Parathyroid adenoma (tissue), 2 donors: ENCODE results near the gene MYH6.

Source experiments
- H2AFZ ChIP-seq: fragments of 300-600 bp; sonication (generic); one replicate; pipeline ENCODE4 v1.7.0; 2017; ENCODE audit warnings: antibody characterized with exemption, mild to moderate bottlenecking
- H3K27ac ChIP-seq: fragments of 300-600 bp; sonication (generic); one replicate; pipeline ENCODE4 v1.7.0; 2017
- H3K27me3 ChIP-seq: fragments of 300-600 bp; sonication (generic); one replicate; pipeline ENCODE4 v1.7.0; 2017; ENCODE audit warnings: low read length; ENCODE audit not compliant: control insufficient read depth, insufficient read depth
- H3K36me3 ChIP-seq: fragments of 300-600 bp; sonication (generic); one replicate; pipeline ENCODE4 v1.7.0; 2017; ENCODE audit warnings: low read length; ENCODE audit not compliant: control insufficient read depth, insufficient read depth
- H3K4me1 ChIP-seq: fragments of 300-600 bp; sonication (generic); one replicate; pipeline ENCODE4 v1.7.0; 2017; ENCODE audit warnings: control low read depth
- H3K4me2 ChIP-seq: fragments of 300-600 bp; sonication (generic); one replicate; pipeline ENCODE4 v1.7.0; 2017; ENCODE audit warnings: low read length
- H3K4me3 ChIP-seq: fragments of 300-600 bp; sonication (generic); one replicate; pipeline ENCODE4 v1.7.0; 2017; ENCODE audit warnings: low read depth, low read length
- H3K79me2 ChIP-seq: fragments of 300-600 bp; sonication (generic); one replicate; pipeline ENCODE4 v1.7.0; 2017; ENCODE audit warnings: control low read depth
- H3K9ac ChIP-seq: fragments of 300-600 bp; sonication (generic); one replicate; pipeline ENCODE4 v1.7.0; 2017; ENCODE audit warnings: mild to moderate bottlenecking
- H3K9me3 ChIP-seq: fragments of 300-600 bp; sonication (generic); one replicate; pipeline ENCODE4 v1.7.0; 2017; ENCODE audit warnings: low read length; ENCODE audit not compliant: control insufficient read depth
- CTCF ChIP-seq: fragments of 300-600 bp; sonication (generic); IDR thresholded peaks from one replicate; pipeline ENCODE4 v1.7.0; 2017; ENCODE audit warnings: antibody characterized with exemption, mild to moderate bottlenecking
- donor health status: primary hyperparathyroidism.

MYH6 gene

GRCh38 chr14:23365036-23365731 is 42.9 kb downstream of the MYH6 start, which contains the start of gene EFS:
Gene EFS (minus strand): TSS chr14:23365172. CDS start chr14:23365025, 147 bp downstream.
- H3K4me2 ChIP-seq, result no peak within 1 kb of the TSS
- H3K4me3 ChIP-seq, result peak within 1 kb of the TSS; percentile 11
- peaks cover 11% of the 10 kb centered on the region for H3K4me1 ChIP-seq
- no peaks in the 10 kb centered on the region for H3K9me3 ChIP-seq
- peaks cover 11% of the 10 kb centered on the region for H3K79me2 ChIP-seq
- H3K36me3 ChIP-seq, result no peaks in the 10 kb centered on the region
- H3K27me3 ChIP-seq, result no peaks in the 10 kb centered on the region
- H2AFZ ChIP-seq, result peak within 1 kb of the TSS; percentile 95
- H3K9ac ChIP-seq, result peak within 1 kb of the TSS; percentile 93
- peak within 1 kb of the TSS; percentile 98 for H3K27ac ChIP-seq
- TF ChIP-seq CTCF, result no peak

- Histone ChIP-seq H3K36me3 (no peaks in the 10 kb centered on the region), H3K9ac (peak overlapping the region; percentile 88), H3K9me3 (no peaks in the 10 kb centered on the region), H3K4me1 (peaks cover 11% of the 10 kb centered on the region), H3K79me2 (peaks cover 11% of the 10 kb centered on the region), H2AFZ (peak overlapping the region; percentile 95), H3K27me3 (no peaks in the 10 kb centered on the region), H3K4me3 (no peak overlapping the region), H3K4me2 (no peak overlapping the region), H3K27ac (peak overlapping the region; percentile 98)
- no peak for TF ChIP-seq CTCF
These were observed 43.7 kb downstream of the MYH6 start for GRCh38 chr14:23364164-23365035.

- H3K9ac ChIP-seq, result no peak overlapping the region
- no peak overlapping the region for H3K4me2 ChIP-seq
- H3K27me3 ChIP-seq, result no peaks in the 10 kb centered on the region
- H3K27ac ChIP-seq, result no peak overlapping the region
- no peak overlapping the region for H3K4me3 ChIP-seq
- TF ChIP-seq CTCF, result peak; percentile 51
- peaks cover 11% of the 10 kb centered on the region for H3K79me2 ChIP-seq
- no peaks in the 10 kb centered on the region for H3K36me3 ChIP-seq
- H3K9me3 ChIP-seq, result no peaks in the 10 kb centered on the region
- no peak overlapping the region for H2AFZ ChIP-seq
- peaks cover 11% of the 10 kb centered on the region for H3K4me1 ChIP-seq
These were observed 45.9 kb downstream of the MYH6 start for GRCh38 chr14:23362200-23362599.

- Histone ChIP-seq H3K4me2 (no peak overlapping the region), H3K9me3 (no peaks in the 10 kb centered on the region), H2AFZ (no peak overlapping the region), H3K4me3 (no peak overlapping the region), H3K27me3 (no peaks in the 10 kb centered on the region), H3K36me3 (no peaks in the 10 kb centered on the region), H3K9ac (no peak overlapping the region), H3K79me2 (peaks cover 11% of the 10 kb centered on the region), H3K4me1 (peaks cover 9% of the 10 kb centered on the region), H3K27ac (no peak overlapping the region)
- no peak for TF ChIP-seq CTCF
These were observed 46.3 kb downstream of the MYH6 start for GRCh38 chr14:23361763-23362162.
